Panc1 (cell line): ENCODE data around the gene RABL3. TPM values are rescaled to one million over a fixed set of nuclear protein-coding genes. Genes with fewer than 3 reads are reported as not detected.
"Not testable (repeated sequence)": the region's sequence is repeated elsewhere in the genome, so short reads cannot be mapped to it uniquely, and the experiment has no call there.

Experiments
- ATAC-seq: fragments of 200-7000 bp; cut with Tn5 transposase; 2 replicates; pipeline ENCODE4 v1.9.1; 2020; ENCODE audit warnings: mild to moderate bottlenecking, moderate library complexity
- BruUV-seq: library from RNA; stranded (reverse); fragments of 400-500 nt; replicated peaks from 2 replicates; lab custom pipeline; 2021; lab: Mats Ljungman, UMichigan
- CTCF ChIA-PET: fragments of 300-600 bp; sonication (Branson Sonifier 250); formaldehyde crosslinking; loops from one replicate; lab custom pipeline; 2022; ENCODE audit warnings: antibody characterized with exemption; lab: Charles Lee
- POLR2A ChIA-PET: fragments of 300-600 bp; sonication (Branson Sonifier 250); formaldehyde crosslinking; loops from one replicate; lab custom pipeline; 2022; ENCODE audit warnings: antibody characterized with exemption; lab: Charles Lee
- DNase-seq: peaks from one replicate; pipeline ENCODE4 v3.0.0-alpha.2; 2010; ENCODE audit warnings: low read depth, low spot score
- H3K27ac ChIP-seq: 2 replicates; pipeline ENCODE4 v1.5.1; 2011; ENCODE audit warnings: mild to moderate bottlenecking, low read length, inconsistent platforms
- H3K27me3 ChIP-seq: fragments of 200-500 bp; sonication (Bioruptor generic); 2 replicates; pipeline ENCODE4 v1.6.0; 2014; ENCODE audit warnings: low read length, inconsistent platforms; ENCODE audit not compliant: control insufficient read depth, insufficient read depth
- H3K36me3 ChIP-seq: fragments of 200-500 bp; sonication (Bioruptor generic); 2 replicates; pipeline ENCODE4 v1.5.1; 2014; ENCODE audit warnings: inconsistent platforms, mild to moderate bottlenecking, low read length, moderate library complexity; ENCODE audit not compliant: control insufficient read depth, insufficient read depth
- H3K4me1 ChIP-seq: 2 replicates; pipeline ENCODE4 v1.5.1; 2011; ENCODE audit warnings: inconsistent platforms, mild to moderate bottlenecking, low read length, moderate library complexity; ENCODE audit not compliant: control insufficient read depth, insufficient read depth
- H3K4me3 ChIP-seq, 2 experiments: 2 replicates each; pipeline ENCODE4 v1.5.1; 2011 to 2012; ENCODE audit warnings: low read depth in 2 of 2, low read length in 2 of 2, mild to moderate bottlenecking in 2 of 2, inconsistent platforms in 1 of 2, moderate library complexity in 1 of 2
- H3K9me3 ChIP-seq: fragments of 200-500 bp; sonication (Bioruptor generic); 2 replicates; pipeline ENCODE4 v1.5.1; 2014; ENCODE audit warnings: low read depth, mild to moderate bottlenecking, inconsistent platforms, low read length, moderate library complexity; ENCODE audit not compliant: control insufficient read depth, insufficient read depth
- CTCF ChIP-seq: fragments of 450-650 bp; IDR thresholded peaks from 2 replicates; pipeline ENCODE4 v1.5.1; 2017; ENCODE audit warnings: mild to moderate bottlenecking
- POLR2AphosphoS5 ChIP-seq: IDR thresholded peaks from 2 replicates; pipeline ENCODE4 v1.6.1; 2012; ENCODE audit warnings: mild to moderate bottlenecking, low read depth, low read length, moderate library complexity
- REST ChIP-seq, 2 experiments: IDR thresholded peaks; 2 replicates each; pipeline ENCODE4 v1.6.1; 2011 to 2012; ENCODE audit warnings: low read depth in 2 of 2, control low read depth in 1 of 2, low read length in 1 of 2, mild to moderate bottlenecking in 1 of 2, moderate library complexity in 1 of 2; ENCODE audit not compliant: insufficient read depth in 1 of 2
- SIN3A ChIP-seq: IDR thresholded peaks from 2 replicates; pipeline ENCODE4 v1.6.1; 2012; ENCODE audit warnings: low read depth, mild to moderate bottlenecking, low read length, moderate library complexity, borderline replicate concordance; ENCODE audit not compliant: insufficient read depth
- TCF7L2 ChIP-seq: IDR thresholded peaks from 2 replicates; pipeline ENCODE4 v1.6.1; 2011; ENCODE audit warnings: mild to moderate bottlenecking, low read depth, low read length, inconsistent platforms
- in situ Hi-C: cut with HindIII; loops from 2 replicates; pipeline ENCODE4 v1.10.0; 2016; ENCODE audit warnings: low sequenced_read_pairs, low pct_unique_long_range_greater_than_20kb
- intact Hi-C: fragments of 100-400 bp; cut with micrococcal nuclease; formaldehyde crosslinking; loops from one replicate; pipeline ENCODE4 v1.10.0; 2022; ENCODE audit not compliant: unreplicated experiment
- total RNA-seq: library from RNA; stranded (reverse); gene quantifications from one replicate; pipeline ENCODE4 v1.2.1, GENCODE V29; 2021; ENCODE audit not compliant: unreplicated experiment

The RABL3 gene
- total RNA-seq, 1 experiment from 2014 or later = 15.8 TPM

GRCh38 chr3:120758551-120758950 lies 16.2 kb upstream of the RABL3 start:
- in situ Hi-C loops, intact Hi-C loops, POLR2A ChIA-PET: not testable (repeated sequence)

GRCh38 chr3:120756061-120756460 lies 13.7 kb upstream of the RABL3 start:
- DNase-seq = no peak
- Histone ChIP-seq H3K4me1 (no peaks in the 10 kb centered on the region), H3K27ac (no peak overlapping the region), H3K36me3 (peaks cover 6% of the 10 kb centered on the region), H3K9me3 (no peaks in the 10 kb centered on the region), H3K27me3 (no peaks in the 10 kb centered on the region), H3K4me3 (no peak overlapping the region)
- TF ChIP-seq REST (IDR thresholded peaks at IDR 0.05; ENCODE audit: insufficient read depth in 1 of 2, low read depth in 2 of 2, low read length in 1 of 2) (no peak), CTCF (no peak), POLR2AphosphoS5 (no peak), SIN3A (no peak), TCF7L2 (no peak)
- ChIA-PET CTCF (no interaction called here), POLR2A (no interaction called here)
- intact Hi-C loops = no loop called here
- no peak for ATAC-seq
- in situ Hi-C loops = no loop called here
- no TSS peak for BruUV-seq

More at GRCh38 chr3:120758551-120758950, 16.2 kb upstream of the RABL3 start:
- H3K4me3 ChIP-seq, H3K27ac ChIP-seq, H3K27me3 ChIP-seq, H3K4me1 ChIP-seq, BruUV-seq, H3K36me3 ChIP-seq, H3K9me3 ChIP-seq, ATAC-seq, DNase-seq, CTCF ChIA-PET: not testable (repeated sequence)

- no peak for DNase-seq
- in situ Hi-C loops (no loop called here), intact Hi-C loops (no loop called here)
- no peak for TF ChIP-seq REST (IDR thresholded peaks at IDR 0.05; ENCODE audit: insufficient read depth in 1 of 2, low read depth in 2 of 2, low read length in 1 of 2)
- TF ChIP-seq CTCF = no peak
- TF ChIP-seq TCF7L2 = no peak
- no peak for TF ChIP-seq POLR2AphosphoS5
- TF ChIP-seq SIN3A = no peak
- Histone ChIP-seq H3K27ac (no peak overlapping the region), H3K4me3 (no peak overlapping the region), H3K27me3 (no peaks in the 10 kb centered on the region), H3K36me3 (peaks cover 11% of the 10 kb centered on the region), H3K9me3 (no peaks in the 10 kb centered on the region), H3K4me1 (no peaks in the 10 kb centered on the region)
- POLR2A ChIA-PET = no interaction called here
- no peak for ATAC-seq
- no TSS peak for BruUV-seq
- CTCF ChIA-PET = no interaction called here
Measured at GRCh38 chr3:120753810-120754209, 11.5 kb upstream of the RABL3 start.
